Activated CD4-positive, alpha-beta T cell treated with anti-CD3 and anti-CD28 coated beads, Interleukin-2, amount 10 ng/mL, durations not matched to agents 24 days and 14 days (primary cell): Measurements from ENCODE around the gene AK6. TPM values are rescaled to one million over a fixed set of nuclear protein-coding genes. Genes with fewer than 3 reads are reported as not detected.

Experiments used
- DNase-seq: peaks from one replicate; pipeline ENCODE4 v3.0.0; 2022
- H3K27ac Mint-ChIP-seq: one replicate; pipeline ENCODE4 v1.8.0; 2022; ENCODE audit warnings: mild to moderate bottlenecking, mixed read lengths
- H3K27me3 Mint-ChIP-seq: one replicate; pipeline ENCODE4 v1.8.0; 2022; ENCODE audit warnings: mixed read lengths
- H3K36me3 Mint-ChIP-seq: one replicate; pipeline ENCODE4 v1.8.0; 2022; ENCODE audit warnings: low read depth, mild to moderate bottlenecking, mixed read lengths
- H3K4me1 Mint-ChIP-seq: one replicate; pipeline ENCODE4 v1.8.0; 2021; ENCODE audit warnings: mixed read lengths
- H3K4me3 Mint-ChIP-seq: one replicate; pipeline ENCODE4 v1.8.0; 2022; ENCODE audit warnings: mild to moderate bottlenecking, moderate library complexity, mixed read lengths
- H3K9me3 Mint-ChIP-seq: one replicate; pipeline ENCODE4 v1.8.0; 2021; ENCODE audit warnings: mixed read lengths
- intact Hi-C: fragments of 100-400 bp; cut with micrococcal nuclease; formaldehyde crosslinking; loops from one replicate; pipeline ENCODE4 v1.15.1; 2023
- total RNA-seq: library from RNA; stranded (reverse); gene quantifications from 2 replicates; pipeline ENCODE4 v1.2.3, GENCODE V29; 2022

AK6 gene
- total RNA-seq, 1 donor from 2014 or later: 66.7 TPM

GRCh38 chr5:69326365-69326764, 43.0 kb downstream of the AK6 start:
- peaks cover 3% of the 10 kb centered on the region for H3K4me1 Mint-ChIP-seq

GRCh38 chr5:69317391-69317790, 51.9 kb downstream of the AK6 start:
- intact Hi-C loops: no loop called here
- no peaks in the 10 kb centered on the region for H3K9me3 Mint-ChIP-seq
- H3K4me1 Mint-ChIP-seq: no peaks in the 10 kb centered on the region
- H3K27ac Mint-ChIP-seq: no peak overlapping the region
- DNase-seq: no peak
- no peak overlapping the region for H3K4me3 Mint-ChIP-seq
- H3K36me3 Mint-ChIP-seq: peaks cover 22% of the 10 kb centered on the region
- no peaks in the 10 kb centered on the region for H3K27me3 Mint-ChIP-seq

More at GRCh38 chr5:69326365-69326764, 43.0 kb downstream of the AK6 start:
- Mint-ChIP-seq H3K36me3 (peaks cover 2% of the 10 kb centered on the region), H3K9me3 (no peaks in the 10 kb centered on the region), H3K27ac (no peak overlapping the region), H3K4me3 (no peak overlapping the region), H3K27me3 (no peaks in the 10 kb centered on the region)
- intact Hi-C loops: no loop called here
- no peak for DNase-seq

GRCh38 chr5:69315972-69316371, 53.3 kb downstream of the AK6 start:
- no peaks in the 10 kb centered on the region for H3K27me3 Mint-ChIP-seq
- no peak overlapping the region for H3K4me3 Mint-ChIP-seq
- H3K4me1 Mint-ChIP-seq: no peaks in the 10 kb centered on the region
- H3K9me3 Mint-ChIP-seq: peaks cover 3% of the 10 kb centered on the region
- H3K36me3 Mint-ChIP-seq: peaks cover 26% of the 10 kb centered on the region
- DNase-seq: no peak
- no peak overlapping the region for H3K27ac Mint-ChIP-seq
- intact Hi-C loops: no loop called here

- DNase-seq: no peak
These were observed 55.9 kb downstream of the AK6 start for GRCh38 chr5:69313428-69313827.

GRCh38 chr5:69312459-69313160, 56.7 kb downstream of the AK6 start:
- Mint-ChIP-seq H3K36me3 (peaks cover 46% of the 10 kb centered on the region), H3K9me3 (peaks cover 19% of the 10 kb centered on the region)
- intact Hi-C loops: no loop called here

More at GRCh38 chr5:69313428-69313827, 55.9 kb downstream of the AK6 start:
- peaks cover 39% of the 10 kb centered on the region for H3K36me3 Mint-ChIP-seq
- H3K4me3 Mint-ChIP-seq: no peak overlapping the region
- no peaks in the 10 kb centered on the region for H3K27me3 Mint-ChIP-seq
- H3K4me1 Mint-ChIP-seq: no peaks in the 10 kb centered on the region
- peaks cover 17% of the 10 kb centered on the region for H3K9me3 Mint-ChIP-seq
- intact Hi-C loops: no loop called here
- H3K27ac Mint-ChIP-seq: no peak overlapping the region

GRCh38 chr5:69309380-69309779, 59.9 kb downstream of the AK6 start:
- Mint-ChIP-seq H3K36me3 (peaks cover 53% of the 10 kb centered on the region), H3K4me3 (no peak overlapping the region), H3K9me3 (peaks cover 19% of the 10 kb centered on the region), H3K4me1 (no peaks in the 10 kb centered on the region), H3K27ac (no peak overlapping the region), H3K27me3 (no peaks in the 10 kb centered on the region)
- intact Hi-C loops: no loop called here
- no peak for DNase-seq

More at GRCh38 chr5:69312459-69313160, 56.7 kb downstream of the AK6 start:
- H3K27ac Mint-ChIP-seq: no peak overlapping the region
- no peaks in the 10 kb centered on the region for H3K27me3 Mint-ChIP-seq
- DNase-seq: no peak
- no peaks in the 10 kb centered on the region for H3K4me1 Mint-ChIP-seq
- H3K4me3 Mint-ChIP-seq: no peak overlapping the region

GRCh38 chr5:69308046-69308553, 61.2 kb downstream of the AK6 start:
- no peaks in the 10 kb centered on the region for H3K4me1 Mint-ChIP-seq
- H3K27me3 Mint-ChIP-seq: no peaks in the 10 kb centered on the region
- no peak overlapping the region for H3K27ac Mint-ChIP-seq
- no peak overlapping the region for H3K4me3 Mint-ChIP-seq
- H3K9me3 Mint-ChIP-seq: peaks cover 19% of the 10 kb centered on the region
- intact Hi-C loops: no loop called here
- no peak for DNase-seq
- peaks cover 50% of the 10 kb centered on the region for H3K36me3 Mint-ChIP-seq

- Mint-ChIP-seq H3K27ac (no peak overlapping the region), H3K27me3 (no peaks in the 10 kb centered on the region), H3K4me1 (no peaks in the 10 kb centered on the region)
These were observed 63.8 kb downstream of the AK6 start for GRCh38 chr5:69305512-69305911.

More at GRCh38 chr5:69305512-69305911, 63.8 kb downstream of the AK6 start:
- intact Hi-C loops: no loop called here
- DNase-seq: no peak
- no peak overlapping the region for H3K4me3 Mint-ChIP-seq
- H3K36me3 Mint-ChIP-seq: peaks cover 42% of the 10 kb centered on the region
- peaks cover 15% of the 10 kb centered on the region for H3K9me3 Mint-ChIP-seq

Other genes starting within 250 kb of the AK6 start
- 117 and 122 TPM in 2 replicates for gene CCNB1, start 202.4 kb downstream of the AK6 start, total RNA-seq
- 40.7 and 42.4 TPM in 2 replicates for gene CENPH, start 179.9 kb downstream of the AK6 start, total RNA-seq
- 45.6 and 54.2 TPM in 2 replicates for gene CDK7, start 134.6 kb downstream of the AK6 start, total RNA-seq
- gene CCDC125, start 36.7 kb downstream of the AK6 start, total RNA-seq: 11.1 and 11.7 TPM in 2 replicates
- gene TAF9, start within 50 bp of the AK6 start, total RNA-seq: 63.0 and 65.0 TPM in 2 replicates
- gene RAD17, start 298 bp upstream of the AK6 start, total RNA-seq: 22.7 and 26.8 TPM in 2 replicates
- 0.26 and 0.36 TPM in 2 replicates for gene MARVELD2, start 45.6 kb upstream of the AK6 start, total RNA-seq
- 0.12 and 0.14 TPM in 2 replicates for gene OCLN, start 123.3 kb upstream of the AK6 start, total RNA-seq
- gene GTF2H2C, start 190.7 kb upstream of the AK6 start, total RNA-seq: 63.3 and 66.5 TPM in 2 replicates